ENCODE data around the gene OSM. TPM values are rescaled to one million over a fixed set of nuclear protein-coding genes. Genes with fewer than 3 reads are reported as not detected.

OSM gene
- total RNA-seq, 1 experiment from 2014 or later = not detected

DNA sequence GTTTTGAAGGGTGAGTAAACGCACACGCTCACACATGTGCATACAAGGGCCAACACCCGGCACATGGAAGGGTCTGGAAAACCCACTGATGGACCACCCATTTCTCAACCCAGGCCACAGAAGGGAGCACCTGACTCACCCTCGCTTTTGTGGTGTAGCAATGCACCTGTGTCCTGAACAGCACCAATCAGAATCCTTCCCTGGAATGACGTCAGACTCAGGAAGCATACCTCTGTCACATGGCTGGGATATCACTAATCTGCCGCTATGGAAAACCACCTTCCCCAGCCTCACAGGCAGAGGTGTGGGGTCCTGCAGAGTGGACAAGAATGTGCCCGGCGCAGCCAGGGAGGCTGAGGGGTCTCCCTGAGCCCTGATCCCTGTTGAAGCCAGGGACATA is 9.0 kb upstream of the OSM start:
- no peak overlapping the region for H3K27ac ChIP-seq (ENCODE audit: low read depth, low read length)
- H3K9me2 ChIP-seq (ENCODE audit: insufficient read depth) = no peaks in the 10 kb centered on the region
- RAD21 ChIA-PET (ENCODE audit: low non-redundant PET in 1 of 2, low total read pairs in 2 of 2, uncharacterized antibody in 2 of 2, unreplicated experiment in 2 of 2) = no interaction called here
- CTCF ChIA-PET = no interaction called here
- peak; percentile 60 for ATAC-seq
- intact Hi-C loops (cut with micrococcal nuclease) = no loop called here
- no peaks in the 10 kb centered on the region for H3K9me3 ChIP-seq (ENCODE audit: control insufficient read depth in 1 of 2, insufficient read depth in 1 of 2, low read depth in 1 of 2, low read length in 2 of 2)
- no peak overlapping the region for H2AFZ ChIP-seq (ENCODE audit: low read depth, low read length, poor library complexity, severe bottlenecking)
- no peaks in the 10 kb centered on the region for H3K79me2 ChIP-seq (ENCODE audit: insufficient read depth, low read length)
- no peaks in the 10 kb centered on the region for H3K27me3 ChIP-seq (ENCODE audit: insufficient read depth, low read length)
- no peaks in the 10 kb centered on the region for H4K20me1 ChIP-seq (ENCODE audit: insufficient read depth)
- H3K4me3 ChIP-seq (replicated peaks in 1 of 2; ENCODE audit: low read depth in 1 of 2, low read length in 2 of 2) = no peak overlapping the region
- no TSS peak for BruUV-seq (replicated peaks)
- no peak overlapping the region for H3K9ac ChIP-seq (ENCODE audit: low read length)
- peaks cover 5 to 17% of the 10 kb centered on the region in 2 experiments; a peak in 3 of 4 replicates for H3K4me1 ChIP-seq (ENCODE audit: control insufficient read depth in 1 of 2, insufficient read depth in 2 of 2, low read length in 2 of 2)
- no peak for DNase-seq (ENCODE audit: low read depth, low spot score)
- H3K4me2 ChIP-seq (ENCODE audit: low read length) = no peak overlapping the region
- POLR2A ChIA-PET = no interaction called here
- no peaks in the 10 kb centered on the region for H3K36me3 ChIP-seq (ENCODE audit: control insufficient read depth in 1 of 2, insufficient read depth in 2 of 2, low read length in 2 of 2)
- TF ChIP-seq, protein P1, sequence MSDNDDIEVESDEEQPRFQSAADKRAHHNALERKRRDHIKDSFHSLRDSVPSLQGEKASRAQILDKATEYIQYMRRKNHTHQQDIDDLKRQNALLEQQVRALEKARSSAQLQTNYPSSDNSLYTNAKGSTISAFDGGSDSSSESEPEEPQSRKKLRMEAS (IDR thresholded peaks at IDR 0.05) = peak; percentile 23; the same call in 1 of the 2 replicates
- TF ChIP-seq, protein P2, sequence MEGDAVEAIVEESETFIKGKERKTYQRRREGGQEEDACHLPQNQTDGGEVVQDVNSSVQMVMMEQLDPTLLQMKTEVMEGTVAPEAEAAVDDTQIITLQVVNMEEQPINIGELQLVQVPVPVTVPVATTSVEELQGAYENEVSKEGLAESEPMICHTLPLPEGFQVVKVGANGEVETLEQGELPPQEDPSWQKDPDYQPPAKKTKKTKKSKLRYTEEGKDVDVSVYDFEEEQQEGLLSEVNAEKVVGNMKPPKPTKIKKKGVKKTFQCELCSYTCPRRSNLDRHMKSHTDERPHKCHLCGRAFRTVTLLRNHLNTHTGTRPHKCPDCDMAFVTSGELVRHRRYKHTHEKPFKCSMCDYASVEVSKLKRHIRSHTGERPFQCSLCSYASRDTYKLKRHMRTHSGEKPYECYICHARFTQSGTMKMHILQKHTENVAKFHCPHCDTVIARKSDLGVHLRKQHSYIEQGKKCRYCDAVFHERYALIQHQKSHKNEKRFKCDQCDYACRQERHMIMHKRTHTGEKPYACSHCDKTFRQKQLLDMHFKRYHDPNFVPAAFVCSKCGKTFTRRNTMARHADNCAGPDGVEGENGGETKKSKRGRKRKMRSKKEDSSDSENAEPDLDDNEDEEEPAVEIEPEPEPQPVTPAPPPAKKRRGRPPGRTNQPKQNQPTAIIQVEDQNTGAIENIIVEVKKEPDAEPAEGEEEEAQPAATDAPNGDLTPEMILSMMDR (IDR thresholded peaks at IDR 0.05 in 2 of 3, conservative IDR thresholded peaks at IDR 0.05 in 1 of 3; ENCODE audit: borderline replicate concordance in 1 of 3, insufficient read depth in 1 of 3, low read depth in 2 of 3, low read length in 2 of 3) = no peak

DNA sequence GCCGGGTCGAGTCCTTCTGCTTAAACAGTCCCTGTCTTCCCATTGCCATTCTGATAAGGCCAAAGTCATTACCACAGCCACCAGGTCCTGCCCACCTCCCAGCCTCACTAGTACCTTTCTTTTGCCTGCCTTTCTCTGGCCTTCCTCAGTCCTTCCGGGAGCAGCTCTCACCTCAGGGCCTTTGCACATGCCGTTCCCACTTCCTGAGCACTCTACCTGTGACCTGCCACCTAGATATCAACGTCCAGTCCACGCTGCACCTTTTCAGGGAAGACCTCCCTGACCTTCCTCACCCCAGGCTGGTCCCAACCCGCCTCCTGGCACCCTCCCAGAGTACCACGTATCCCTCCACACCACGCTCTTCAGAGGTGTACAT is 7.8 kb upstream of the OSM start:
- Histone ChIP-seq H4K20me1 (ENCODE audit: insufficient read depth) (no peaks in the 10 kb centered on the region), H3K27me3 (ENCODE audit: insufficient read depth, low read length) (no peaks in the 10 kb centered on the region), H3K36me3 (ENCODE audit: control insufficient read depth in 1 of 2, insufficient read depth in 2 of 2, low read length in 2 of 2) (no peaks in the 10 kb centered on the region), H3K9me3 (ENCODE audit: control insufficient read depth in 1 of 2, insufficient read depth in 1 of 2, low read depth in 1 of 2, low read length in 2 of 2) (no peaks in the 10 kb centered on the region), H3K9ac (ENCODE audit: low read length) (no peak overlapping the region), H3K27ac (ENCODE audit: low read depth, low read length) (no peak overlapping the region), H3K4me3 (replicated peaks in 1 of 2; ENCODE audit: low read depth in 1 of 2, low read length in 2 of 2) (no peak overlapping the region), H3K4me2 (ENCODE audit: low read length) (no peak overlapping the region), H2AFZ (ENCODE audit: low read depth, low read length, poor library complexity, severe bottlenecking) (no peak overlapping the region), H3K4me1 (ENCODE audit: control insufficient read depth in 1 of 2, insufficient read depth in 2 of 2, low read length in 2 of 2) (peaks cover 5 to 17% of the 10 kb centered on the region in 2 experiments; a peak in 3 of 4 replicates), H3K9me2 (ENCODE audit: insufficient read depth) (no peaks in the 10 kb centered on the region), H3K79me2 (ENCODE audit: insufficient read depth, low read length) (no peaks in the 10 kb centered on the region)
- POLR2A ChIA-PET = no interaction called here
- no TSS peak for BruUV-seq (replicated peaks)
- TF ChIP-seq ZNF274 (IDR thresholded peaks at IDR 0.05; ENCODE audit: low read depth, low read length) (no peak), EZH2 (IDR thresholded peaks at IDR 0.05) (no peak), JUND (IDR thresholded peaks at IDR 0.05) (no peak)
- no peak for ATAC-seq
- DNase-seq (ENCODE audit: low read depth, low spot score) = no peak
- RAD21 ChIA-PET (ENCODE audit: low non-redundant PET in 1 of 2, low total read pairs in 2 of 2, uncharacterized antibody in 2 of 2, unreplicated experiment in 2 of 2) = no interaction called here
- CTCF ChIA-PET = no interaction called here
- intact Hi-C loops (cut with micrococcal nuclease) = no loop called here

Data from HCT116 (cell line).